ENCODE results near the gene PAAF1.

GRCh38 chr11:73978576-73979086 lies 101.8 kb downstream of the PAAF1 start:
- TF ChIP-seq CTCF (conservative IDR thresholded peaks at IDR 0.05 in 1 of 2, IDR thresholded peaks at IDR 0.05 in 1 of 2; ENCODE audit: low read depth in 1 of 2, low read length in 2 of 2): no peak
- TF ChIP-seq EZH2 (IDR thresholded peaks at IDR 0.05; ENCODE audit: low read length, missing control alignments): no peak
